OCI-LY3 (cell line): ENCODE measurements around the gene EVX2.
A peak's percentile ranks its signal among the peaks of the same experiment; 100 is the strongest.

ENCODE experiments used
- H2AFZ ChIP-seq: fragments of 200-600, 300-600 bp; shearing (Covaris generic); 2 replicates; pipeline ENCODE4 v1.6.0; 2014; ENCODE audit warnings: antibody characterized with exemption, low read depth, low read length
- H3K27ac ChIP-seq: fragments of 200-600, 300-600 bp; sonication (generic); 2 replicates; pipeline ENCODE4 v1.5.1; 2014; ENCODE audit warnings: mild to moderate bottlenecking, low read length, moderate library complexity, mixed read lengths
- H3K27me3 ChIP-seq: fragments of 200-600, 300-600 bp; sonication (generic); 2 replicates; pipeline ENCODE4 v1.6.1; 2014; ENCODE audit warnings: low read depth, low read length, mixed read lengths
- H3K36me3 ChIP-seq: fragments of 200-600, 300-600 bp; sonication (generic); replicated peaks from 2 replicates; pipeline ENCODE3; 2014; ENCODE audit warnings: low read depth, low read length, mixed read lengths
- H3K4me1 ChIP-seq: fragments of 300-600, 200-600 bp; sonication (generic); 2 replicates; pipeline ENCODE4 v1.6.1; 2014; ENCODE audit warnings: low read length, mixed read lengths
- H3K4me2 ChIP-seq: fragments of 200-600, 300-600 bp; sonication (generic); 2 replicates; pipeline ENCODE4 v1.6.1; 2014; ENCODE audit warnings: low read length, mixed read lengths
- H3K4me3 ChIP-seq: fragments of 300-600, 200-600 bp; sonication (generic); 2 replicates; pipeline ENCODE4 v1.5.1; 2014; ENCODE audit warnings: antibody characterized with exemption, mild to moderate bottlenecking, low read length, moderate library complexity
- H3K79me2 ChIP-seq: fragments of 300-600, 200-600 bp; shearing (Covaris generic); 2 replicates; pipeline ENCODE4 v1.6.1; 2014; ENCODE audit warnings: mild to moderate bottlenecking, low read length, mixed read lengths
- H3K9ac ChIP-seq: fragments of 300-600, 200-600 bp; shearing (Covaris generic); 2 replicates; pipeline ENCODE4 v1.6.0; 2014; ENCODE audit warnings: mild to moderate bottlenecking, low read length, moderate library complexity
- H3K9me3 ChIP-seq: fragments of 200-600, 300-600 bp; shearing (Covaris generic); 2 replicates; pipeline ENCODE4 v1.6.1; 2014; ENCODE audit warnings: low read length, mixed read lengths; ENCODE audit not compliant: insufficient read depth
- H4K20me1 ChIP-seq: fragments of 200-600, 300-600 bp; sonication (generic); 2 replicates; pipeline ENCODE4 v1.6.1; 2016; ENCODE audit warnings: low read length, mixed read lengths; ENCODE audit not compliant: insufficient read depth
- CTCF ChIP-seq: fragments of 200-600, 300-600 bp; sonication (generic); IDR thresholded peaks from 2 replicates; pipeline ENCODE4 v1.5.1; 2014; ENCODE audit warnings: antibody characterized with exemption, low read length, low read depth
- EZH2phosphoT487 ChIP-seq: fragments of 200-600 bp; shearing (Covaris generic); IDR thresholded peaks from 2 replicates; pipeline ENCODE4 v1.6.1; 2018; ENCODE audit warnings: antibody characterized with exemption, mixed run types, low read depth

EVX2 gene

DNA sequence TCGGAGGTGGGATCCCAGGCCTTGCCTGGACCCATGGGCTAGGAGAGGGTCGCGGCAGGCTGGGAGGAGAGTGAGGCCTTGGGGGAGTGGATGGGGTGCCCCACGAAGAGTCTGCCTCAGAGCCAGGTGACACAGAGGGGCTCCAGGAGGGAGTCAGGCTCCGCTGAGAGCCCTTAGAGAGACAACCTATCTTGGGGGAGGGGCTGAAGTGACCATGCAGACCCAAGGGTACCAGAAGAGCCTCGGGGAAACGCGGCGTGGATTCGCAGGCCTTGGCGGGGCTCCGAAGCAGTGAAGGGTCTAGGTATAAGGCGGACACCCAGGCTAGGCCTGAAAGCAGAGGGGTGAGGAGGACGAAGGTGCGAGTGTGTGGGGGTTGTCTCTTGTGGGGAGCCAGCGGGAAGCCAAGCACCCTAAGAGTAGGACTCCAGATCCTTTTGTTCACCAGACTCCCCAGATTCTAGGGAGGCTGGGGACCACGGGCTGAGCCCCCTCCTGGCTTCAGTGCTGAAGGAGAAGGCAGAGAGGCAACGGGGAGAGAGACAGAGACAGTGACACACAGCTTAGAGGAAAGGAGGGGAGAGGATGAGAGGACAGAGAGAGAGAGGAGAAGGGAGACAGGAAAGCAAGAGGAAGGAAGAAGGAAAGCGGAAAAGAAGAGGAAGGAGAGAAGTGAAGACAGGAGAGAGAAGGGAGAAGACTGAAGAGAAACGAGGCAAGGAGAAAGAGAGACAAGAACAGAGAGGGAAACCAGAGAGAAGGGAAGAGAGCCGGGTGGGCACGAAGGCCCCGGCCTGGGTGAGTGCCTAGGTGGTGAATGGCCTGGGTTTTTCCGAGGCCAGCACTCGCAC, 22.2 kb upstream of the EVX2 start:
- Histone ChIP-seq H3K27me3 (no peaks in the 10 kb centered on the region), H3K9ac (peak overlapping the region; percentile 51), H3K36me3 (no peaks in the 10 kb centered on the region), H3K9me3 (no peaks in the 10 kb centered on the region), H3K4me2 (peak overlapping the region; percentile 60), H2AFZ (peak overlapping the region; percentile 54; the same call in 1 of the 2 replicates), H4K20me1 (no peaks in the 10 kb centered on the region), H3K4me1 (peaks cover 28% of the 10 kb centered on the region), H3K79me2 (no peaks in the 10 kb centered on the region), H3K4me3 (peak overlapping the region; percentile 62), H3K27ac (peak overlapping the region; percentile 45; the same call in 1 of the 2 replicates)
- TF ChIP-seq CTCF (no peak), EZH2phosphoT487 (no peak)

- Histone ChIP-seq H3K27ac (no peak overlapping the region), H3K9ac (no peak overlapping the region), H3K9me3 (no peaks in the 10 kb centered on the region), H3K27me3 (no peaks in the 10 kb centered on the region), H3K4me2 (no peak overlapping the region), H3K36me3 (no peaks in the 10 kb centered on the region), H3K79me2 (no peaks in the 10 kb centered on the region), H3K4me1 (peaks cover 21% of the 10 kb centered on the region), H3K4me3 (no peak overlapping the region), H2AFZ (no peak overlapping the region), H4K20me1 (no peaks in the 10 kb centered on the region)
- no peak for TF ChIP-seq EZH2phosphoT487
- TF ChIP-seq CTCF, result no peak
Measured at GRCh38 chr2:176105078-176105729, 21.4 kb upstream of the EVX2 start.

DNA sequence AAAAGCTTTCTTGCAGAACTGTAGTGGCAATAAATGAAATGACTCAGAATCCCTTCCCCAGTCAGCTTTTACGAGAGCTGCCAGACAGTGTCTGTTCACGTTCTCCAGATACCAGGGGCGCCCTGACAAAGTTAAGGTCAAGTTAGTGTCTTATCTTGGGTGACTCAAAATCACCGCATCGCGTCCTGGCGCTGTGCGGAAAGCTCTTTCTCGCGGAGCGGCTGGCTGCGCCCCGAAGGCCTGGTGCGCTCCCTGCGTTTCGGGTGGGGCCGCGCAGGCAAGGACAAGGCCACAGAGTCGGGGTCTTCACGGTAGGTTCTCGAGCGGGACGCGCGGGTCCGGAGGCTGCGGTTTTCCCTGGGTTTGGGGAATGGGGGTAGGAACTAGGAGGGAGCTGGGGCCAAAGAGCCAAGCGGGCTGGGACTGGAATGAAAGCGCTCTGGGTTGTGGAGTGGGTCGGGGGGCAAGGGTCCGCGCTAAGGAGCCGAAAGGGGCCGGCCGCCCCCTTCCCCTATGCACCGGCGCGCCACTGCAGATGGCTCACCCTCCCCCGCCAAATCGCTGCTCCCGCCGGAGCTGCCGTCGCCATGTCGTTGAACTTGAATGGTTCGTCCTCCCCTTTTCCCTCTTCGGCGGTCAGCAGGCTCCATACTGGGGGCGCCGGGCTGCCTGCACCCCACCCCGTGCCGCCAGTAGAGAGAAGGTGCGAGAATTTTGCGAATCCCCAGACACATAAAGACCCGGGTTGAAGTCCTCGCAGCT, 20.7 kb upstream of the EVX2 start:
- Histone ChIP-seq H3K27me3 (no peaks in the 10 kb centered on the region), H3K9ac (no peak overlapping the region), H3K4me3 (no peak overlapping the region), H3K4me2 (peak overlapping the region; percentile 11; the same call in 1 of the 2 replicates), H3K9me3 (no peaks in the 10 kb centered on the region), H2AFZ (no peak overlapping the region), H3K36me3 (no peaks in the 10 kb centered on the region), H3K27ac (peak overlapping the region; percentile 37; the same call in 1 of the 2 replicates), H4K20me1 (no peaks in the 10 kb centered on the region), H3K79me2 (no peaks in the 10 kb centered on the region), H3K4me1 (peaks cover 14% of the 10 kb centered on the region)
- TF ChIP-seq CTCF (no peak), EZH2phosphoT487 (no peak)
